ENCODE measurements around the gene BPIFB6.

- TF ChIP-seq POLR2A (IDR thresholded peaks at IDR 0.05), result no peak
- TF ChIP-seq CTCF (IDR thresholded peaks at IDR 0.05), result no peak
Measured at GRCh38 chr20:33020278-33021161, 10.9 kb upstream of the BPIFB6 start.
